ENCODE results near the gene VPS4B.

DNA sequence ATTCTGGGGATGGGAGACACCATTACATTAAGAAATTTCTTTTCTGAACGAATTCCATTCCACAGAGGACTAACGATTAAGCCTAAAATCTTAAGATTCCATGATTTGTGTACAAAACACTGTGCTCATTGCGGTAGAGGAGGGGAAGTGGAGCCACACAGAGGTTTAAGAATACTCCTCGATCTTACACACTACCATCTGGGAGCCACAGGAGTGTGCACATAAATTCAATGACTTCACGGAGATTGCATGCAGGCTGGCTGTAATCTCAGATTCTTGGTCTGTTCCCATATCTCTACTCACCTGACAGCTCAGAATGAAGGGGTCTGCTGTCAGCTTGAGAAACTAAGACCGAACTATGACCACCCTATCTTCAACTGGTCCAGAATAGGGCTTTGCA, 762 bp downstream of the VPS4B start:
- TF ChIP-seq POLR2A (IDR thresholded peaks at IDR 0.05) = no peak
- TF ChIP-seq CTCF (IDR thresholded peaks at IDR 0.05) = no peak

Data from testis (tissue), 2 donors.